ENCODE results near the gene ZNF224.

ZNF224 gene

GRCh38 chr19:44066305-44066704, 27.9 kb upstream of the ZNF224 start:
- H3K4me3 ChIP-seq (ENCODE audit: low read depth, low read length) = no peak overlapping the region
- DNase-seq (ENCODE audit: low read depth) = no peak
- TF ChIP-seq CTCF (IDR thresholded peaks at IDR 0.05; ENCODE audit: low read depth, low read length, missing control alignments) = no peak

GRCh38 chr19:44069415-44069814, 24.7 kb upstream of the ZNF224 start:
- TF ChIP-seq CTCF (IDR thresholded peaks at IDR 0.05; ENCODE audit: low read depth, low read length, missing control alignments) = no peak
- H3K4me3 ChIP-seq (ENCODE audit: low read depth, low read length) = no peak overlapping the region

GRCh38 chr19:44071824-44072542, 22.2 kb upstream of the ZNF224 start, which contains the start of gene ZNF284:
ZNF284 (plus strand) TSS chr19:44072159; CDS start chr19:44076390, 4,231 bp downstream.
- peak within 1 kb of the TSS; percentile 70 for H3K4me3 ChIP-seq (ENCODE audit: low read depth, low read length)
- TF ChIP-seq CTCF (IDR thresholded peaks at IDR 0.05; ENCODE audit: low read depth, low read length, missing control alignments) = no peak
- DNase-seq (ENCODE audit: low read depth) = peak; percentile 71

More at GRCh38 chr19:44069415-44069814, 24.7 kb upstream of the ZNF224 start:
- DNase-seq (ENCODE audit: low read depth) = no peak

- DNase-seq (ENCODE audit: low read depth) = no peak
- TF ChIP-seq CTCF (IDR thresholded peaks at IDR 0.05; ENCODE audit: low read depth, low read length, missing control alignments) = no peak
- peak overlapping the region; percentile 70 for H3K4me3 ChIP-seq (ENCODE audit: low read depth, low read length)
These were observed 21.4 kb upstream of the ZNF224 start for GRCh38 chr19:44072543-44073401.

- H3K4me3 ChIP-seq (ENCODE audit: low read depth, low read length) = no peak overlapping the region
- no peak for DNase-seq (ENCODE audit: low read depth)
- no peak for TF ChIP-seq CTCF (IDR thresholded peaks at IDR 0.05; ENCODE audit: low read depth, low read length, missing control alignments)
These were observed 17.8 kb upstream of the ZNF224 start for GRCh38 chr19:44076325-44076724.

GRCh38 chr19:44092108-44092507, 2.1 kb upstream of the ZNF224 start:
- DNase-seq (ENCODE audit: low read depth) = no peak
- TF ChIP-seq CTCF (IDR thresholded peaks at IDR 0.05; ENCODE audit: low read depth, low read length, missing control alignments) = no peak

More at GRCh38 chr19:44092108-44092507, 2.1 kb upstream of the ZNF224 start:
- no peak overlapping the region for H3K4me3 ChIP-seq (ENCODE audit: low read depth, low read length)

All from GM12864 (cell line).